SK-N-SH (cell line): ENCODE results near the gene HTR6.
A peak's percentile ranks its signal among the peaks of the same experiment; 100 is the strongest.

Source experiments
- CTCF ChIP-seq: fragments of 200-600 bp; sonication (generic); IDR thresholded peaks from 2 replicates; pipeline ENCODE4 v1.6.1; 2017; ENCODE audit warnings: antibody characterized with exemption, mild to moderate bottlenecking, moderate library complexity
- ELF1 ChIP-seq: IDR thresholded peaks from 2 replicates; pipeline ENCODE4 v1.4.0; 2012
- MAX ChIP-seq: IDR thresholded peaks from 2 replicates; pipeline ENCODE4 v1.4.0; 2012; ENCODE audit warnings: low read depth
- POLR2AphosphoS5 ChIP-seq: IDR thresholded peaks from 2 replicates; pipeline ENCODE4 v1.6.1; 2012; ENCODE audit warnings: low read depth, low read length
- RCOR1 ChIP-seq: fragments of 150-350 bp; IDR thresholded peaks from 2 replicates; pipeline ENCODE4 v1.6.1; 2017; ENCODE audit warnings: antibody characterized with exemption, low read length
- RXRA ChIP-seq: IDR thresholded peaks from 2 replicates; pipeline ENCODE4 v1.4.0; 2012; ENCODE audit warnings: low read depth, mild to moderate bottlenecking, borderline replicate concordance

- no peak for TF ChIP-seq RCOR1
- no peak for TF ChIP-seq ELF1
- TF ChIP-seq MAX: 0 out of 2 replicates have a peak, but pooled peaks have one; percentile 28
- no peak for TF ChIP-seq RXRA
- TF ChIP-seq CTCF: no peak
- no peak for TF ChIP-seq POLR2AphosphoS5
Observed at GRCh38 chr1:19635646-19636045, 29.0 kb upstream of the HTR6 start.
